Stimulated activated CD8-positive, alpha-beta memory T cell treated with anti-CD3 and anti-CD28 coated beads, Interleukin-7, amount 100 ng/mL, for 4 hours (primary cell): ENCODE measurements around the gene XPNPEP3.
A peak's percentile ranks its signal among the peaks of the same experiment; 100 is the strongest.

Source experiments
- DNase-seq, 2 donors: peaks; one replicate each; pipeline ENCODE4 v3.0.0-alpha.2; 2020; ENCODE audit warnings: low read depth in 2 of 2

The XPNPEP3 gene

DNA sequence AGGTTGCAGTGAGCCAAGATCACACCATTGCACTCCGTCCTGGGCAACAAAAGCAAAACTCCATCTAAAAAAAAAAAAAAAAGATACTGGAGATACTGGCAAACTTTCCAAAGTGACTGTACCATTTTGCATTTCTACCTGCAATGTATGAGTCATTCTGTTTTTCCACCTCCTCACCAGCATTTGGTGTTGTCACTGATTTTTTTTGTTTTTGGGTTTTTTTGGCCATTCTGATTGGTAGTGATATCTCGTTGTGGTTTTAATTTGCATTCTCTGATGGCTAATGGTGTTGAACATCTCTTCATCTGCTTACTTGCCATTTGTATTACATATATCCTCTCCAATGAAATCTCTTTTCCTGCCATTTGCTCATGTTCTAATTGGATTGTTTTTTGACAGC, 82.3 kb downstream of the XPNPEP3 start:
- DNase-seq: no peak

- DNase-seq: peak; percentile 97 to 98
These were observed 94.2 kb downstream of the XPNPEP3 start, which contains the start of gene RBX1 for GRCh38 chr22:40950962-40951794. RBX1 (plus strand) TSS chr22:40951378; CDS start chr22:40951399, 21 bp downstream.

DNA sequence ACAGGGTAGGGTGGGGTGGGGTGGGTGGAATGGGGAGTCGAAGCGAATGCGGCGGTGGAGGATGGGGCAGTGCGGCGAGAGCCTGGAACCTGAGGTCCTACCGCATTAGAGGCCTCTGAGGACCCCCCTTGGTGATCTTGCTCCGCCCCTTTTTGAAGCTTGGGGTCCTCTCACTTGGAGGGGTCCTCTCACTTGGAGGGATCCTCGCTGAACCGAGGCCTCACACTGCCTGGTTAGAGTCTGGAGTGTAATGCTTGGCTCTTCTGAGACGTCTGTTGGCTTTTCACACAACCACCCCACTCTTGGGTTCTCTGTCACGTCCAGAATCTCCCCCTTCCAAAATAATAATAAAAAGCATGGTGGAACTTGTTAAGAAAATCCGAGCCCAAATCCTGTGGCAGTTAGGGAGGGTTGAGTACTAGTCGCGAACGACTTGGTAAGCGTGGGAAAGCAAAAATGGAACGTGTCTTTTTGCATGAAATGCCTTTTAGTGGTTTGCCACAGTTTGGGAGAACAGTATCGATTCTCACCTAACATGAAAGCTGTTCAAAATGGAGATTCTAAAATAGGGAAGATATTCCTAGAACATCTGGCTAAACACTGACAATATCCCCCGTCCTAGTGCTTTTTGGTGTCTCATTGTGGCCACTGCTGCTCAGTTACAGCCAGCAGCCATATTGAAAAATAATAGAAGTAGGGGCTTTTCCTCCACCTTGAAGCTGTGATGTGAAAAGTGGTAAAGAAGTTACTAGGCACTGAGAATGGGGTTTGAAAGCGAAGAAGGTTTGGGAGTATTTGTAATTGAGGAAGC, 95.1 kb downstream of the XPNPEP3 start:
- DNase-seq: no peak

DNA sequence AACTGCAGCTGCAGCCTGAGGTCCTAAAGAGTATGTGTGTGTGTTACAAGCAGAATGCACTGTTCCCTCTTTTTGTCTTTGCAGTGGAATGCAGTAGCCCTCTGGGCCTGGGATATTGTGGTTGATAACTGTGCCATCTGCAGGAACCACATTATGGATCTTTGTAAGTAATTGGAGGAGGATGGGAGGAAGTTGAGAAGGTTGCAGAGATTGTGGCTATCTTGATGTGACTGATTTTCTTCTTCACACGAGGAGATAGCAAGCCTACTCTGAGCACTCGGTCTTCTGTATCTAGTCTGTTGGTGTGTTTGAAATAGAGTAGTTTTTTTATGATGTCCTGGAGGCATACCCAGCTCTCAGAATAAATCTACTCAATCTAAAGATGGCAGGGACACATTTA, 96.5 kb downstream of the XPNPEP3 start:
- no peak for DNase-seq

- no peak for DNase-seq
These were observed 97.2 kb downstream of the XPNPEP3 start for GRCh38 chr22:40954113-40954512.

- no peak for DNase-seq
These were observed 98.6 kb downstream of the XPNPEP3 start for GRCh38 chr22:40955571-40955970.

DNA sequence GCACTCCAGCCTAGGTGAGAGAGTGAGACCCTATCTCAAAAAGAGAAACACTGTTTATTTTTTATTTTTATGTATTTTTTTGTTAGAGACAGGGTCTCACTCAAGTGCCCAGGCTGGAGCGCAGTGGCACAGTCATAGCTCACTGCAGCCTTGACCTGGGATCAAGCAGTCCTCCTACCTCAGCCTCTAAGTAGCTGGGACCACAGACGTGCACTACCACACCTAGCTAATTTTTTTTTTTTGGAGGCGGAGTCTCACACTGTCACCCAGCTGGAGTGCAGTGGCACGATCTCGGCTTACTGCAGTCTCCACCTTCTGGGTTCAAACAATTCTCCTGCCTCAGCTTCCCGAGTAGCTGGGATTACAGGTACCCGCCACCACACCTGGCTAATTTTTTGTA, 100.7 kb downstream of the XPNPEP3 start:
- DNase-seq: no peak

GRCh38 chr22:40958299-40958698, 101.4 kb downstream of the XPNPEP3 start:
- DNase-seq: no peak

DNA sequence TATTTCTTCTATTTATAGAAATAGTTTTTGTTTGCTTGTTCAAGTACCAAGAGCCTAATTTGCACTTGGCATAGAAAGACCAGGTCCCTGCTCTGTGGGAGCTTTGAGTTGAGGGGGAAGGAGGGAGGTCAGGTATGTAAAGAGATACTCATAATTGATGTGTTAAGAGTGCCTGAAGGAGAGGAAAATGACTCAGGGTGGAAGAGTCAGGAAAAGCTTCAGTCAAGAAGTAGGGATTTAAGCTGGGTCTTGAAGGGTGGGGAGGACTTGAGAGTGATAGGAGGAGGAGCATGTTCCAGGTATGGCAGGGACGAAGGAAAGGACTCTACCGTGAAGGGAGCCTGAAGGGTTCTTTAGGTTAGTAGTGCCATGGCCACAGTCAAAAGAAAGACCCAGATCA, 103.2 kb downstream of the XPNPEP3 start:
- DNase-seq: no peak

- no peak for DNase-seq
These were observed 109.2 kb downstream of the XPNPEP3 start for GRCh38 chr22:40965936-40966725.

DNA sequence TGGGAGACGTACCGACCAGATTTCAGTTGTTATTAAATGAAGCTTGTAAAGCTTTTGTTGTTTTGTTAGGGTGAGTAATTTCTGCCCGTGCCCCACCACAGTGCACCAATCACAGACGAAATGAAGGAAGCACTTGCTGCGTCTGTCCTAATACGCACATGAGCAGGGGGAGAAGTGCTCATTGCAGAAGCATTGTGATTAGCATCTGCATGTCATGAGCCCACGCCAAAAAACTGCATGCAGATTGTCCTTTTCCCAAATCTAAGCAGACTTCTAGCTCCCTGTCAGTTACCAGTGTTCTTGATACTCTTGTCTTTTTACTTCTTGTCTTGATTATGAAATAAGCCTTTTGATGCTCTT, 109.8 kb downstream of the XPNPEP3 start:
- no peak for DNase-seq

GRCh38 chr22:40967111-40967760, 110.3 kb downstream of the XPNPEP3 start:
- no peak for DNase-seq

DNA sequence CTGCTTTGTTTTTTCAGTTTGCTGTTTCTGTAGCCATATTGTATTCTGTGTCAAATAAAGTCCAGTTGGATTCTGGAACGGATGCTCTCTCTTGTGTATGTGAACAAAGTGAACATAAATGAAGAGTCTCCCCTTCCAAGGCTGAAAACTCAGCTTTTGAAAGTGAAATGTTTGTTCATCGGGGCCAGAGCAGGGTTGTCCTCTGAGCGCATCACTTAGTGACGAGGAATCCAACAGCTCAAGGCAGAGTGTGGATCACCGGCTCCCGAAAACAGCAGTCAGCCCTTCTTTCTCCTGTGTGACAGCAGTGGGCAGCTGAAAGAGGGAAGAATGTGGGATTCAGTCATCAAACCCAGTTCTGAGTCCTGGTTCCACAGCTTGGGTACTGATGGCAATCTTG, 115.6 kb downstream of the XPNPEP3 start:
- no peak for DNase-seq

- no peak for DNase-seq
These were observed 116.2 kb downstream of the XPNPEP3 start for GRCh38 chr22:40973144-40973543.

DNA sequence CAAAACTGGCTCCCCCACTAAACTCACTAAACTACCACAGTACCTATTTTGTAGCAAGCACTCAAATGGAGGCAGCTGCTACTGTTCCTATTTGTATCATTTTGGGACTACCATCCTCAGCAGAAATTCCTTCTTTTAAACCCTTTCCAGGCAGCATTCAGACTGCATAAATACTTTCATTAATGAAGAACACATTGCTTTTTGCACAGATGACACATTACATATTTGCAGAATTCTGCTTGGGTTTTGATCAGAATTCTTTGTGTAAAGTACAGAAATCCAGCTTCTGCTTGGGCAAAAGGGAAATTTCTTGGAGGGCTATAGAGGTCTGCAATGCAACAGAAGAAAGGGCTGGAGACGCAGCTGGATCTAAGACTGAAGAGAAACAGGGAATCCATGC, 118.4 kb downstream of the XPNPEP3 start:
- DNase-seq: no peak

GRCh38 chr22:40976866-40977700, 120.1 kb downstream of the XPNPEP3 start:
- no peak for DNase-seq

DNA sequence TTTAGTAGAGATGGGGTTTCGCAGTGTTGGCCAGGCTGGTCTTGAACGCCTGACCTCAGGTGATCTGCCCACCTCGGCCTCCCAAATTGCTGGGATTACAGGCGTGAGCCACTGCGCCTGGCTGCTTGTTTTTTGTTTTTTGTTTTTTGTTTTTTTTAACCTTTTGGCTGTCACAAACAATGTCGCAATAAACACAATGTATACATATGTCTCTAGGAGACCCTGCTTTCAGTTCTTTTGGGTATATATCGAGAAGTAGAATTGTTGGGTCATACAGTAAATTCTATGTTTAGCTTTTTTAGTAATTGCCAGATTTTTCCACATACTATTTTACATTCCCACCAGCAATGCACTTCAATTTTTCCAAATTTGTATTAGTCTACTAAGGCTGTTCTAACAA, 122.2 kb downstream of the XPNPEP3 start:
- DNase-seq: no peak

DNA sequence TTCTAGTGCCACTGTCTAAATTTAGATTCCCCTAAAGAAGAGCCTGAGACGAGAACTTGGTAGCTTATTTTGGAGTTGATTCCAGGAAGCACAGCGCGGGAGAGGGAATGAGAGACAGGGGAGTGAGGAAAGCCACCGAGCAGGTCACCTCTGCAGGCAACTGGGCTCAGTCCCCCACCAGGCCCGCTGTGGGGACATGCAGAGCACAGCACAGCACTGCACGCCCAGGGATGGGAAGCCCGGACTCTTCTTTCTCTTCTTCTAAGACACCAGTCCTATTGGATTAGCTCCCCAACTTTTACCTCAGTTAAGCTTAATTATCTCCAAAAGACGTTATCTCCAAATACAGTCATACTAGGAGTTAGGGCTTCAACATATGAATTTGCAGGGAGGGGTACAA, 122.9 kb downstream of the XPNPEP3 start:
- DNase-seq: no peak
